ENCODE results near the gene HSPA4. TPM values are rescaled to one million over a fixed set of nuclear protein-coding genes. Genes with fewer than 3 reads are reported as not detected.

HSPA4 gene
- total RNA-seq, 4 donors from 2014 or later = 32.8 to 48.3 (median 45.4) TPM

DNA sequence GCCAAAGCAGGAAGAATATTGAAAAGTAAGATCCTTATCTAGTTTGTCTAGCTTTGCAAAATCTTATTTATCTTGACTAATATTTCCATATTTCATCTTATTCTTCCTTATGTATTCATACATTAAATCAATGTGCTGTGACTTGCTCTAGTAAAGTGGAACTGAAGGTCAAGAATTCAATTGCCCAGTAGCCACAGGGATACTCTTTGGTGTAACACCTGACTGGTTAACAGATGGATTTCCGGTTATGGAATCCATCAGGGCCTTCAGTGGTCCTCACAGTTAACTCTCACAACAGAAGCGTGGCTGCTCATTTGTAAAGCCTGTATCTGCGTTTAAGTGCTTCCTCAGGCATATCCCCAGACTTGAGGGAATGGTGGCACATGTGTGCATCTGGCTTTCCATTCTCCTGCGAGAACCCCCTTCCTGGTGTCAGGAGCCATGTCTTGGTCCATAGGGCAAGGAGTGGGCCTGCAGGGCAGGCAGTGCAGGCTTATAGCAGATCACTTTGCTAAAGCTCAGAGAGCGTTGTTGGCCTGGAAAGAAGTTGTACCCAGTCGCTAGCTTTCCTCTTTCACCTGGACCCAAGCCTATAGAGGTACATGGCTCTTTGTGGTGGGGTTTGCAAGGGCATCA, 99.2 kb downstream of the HSPA4 start:
- no peaks in the 10 kb centered on the region for H3K36me3 ChIP-seq
- 88 to 92% methylated on average over 6 of the region's 6 CpGs for WGBS, 2 donors

DNA sequence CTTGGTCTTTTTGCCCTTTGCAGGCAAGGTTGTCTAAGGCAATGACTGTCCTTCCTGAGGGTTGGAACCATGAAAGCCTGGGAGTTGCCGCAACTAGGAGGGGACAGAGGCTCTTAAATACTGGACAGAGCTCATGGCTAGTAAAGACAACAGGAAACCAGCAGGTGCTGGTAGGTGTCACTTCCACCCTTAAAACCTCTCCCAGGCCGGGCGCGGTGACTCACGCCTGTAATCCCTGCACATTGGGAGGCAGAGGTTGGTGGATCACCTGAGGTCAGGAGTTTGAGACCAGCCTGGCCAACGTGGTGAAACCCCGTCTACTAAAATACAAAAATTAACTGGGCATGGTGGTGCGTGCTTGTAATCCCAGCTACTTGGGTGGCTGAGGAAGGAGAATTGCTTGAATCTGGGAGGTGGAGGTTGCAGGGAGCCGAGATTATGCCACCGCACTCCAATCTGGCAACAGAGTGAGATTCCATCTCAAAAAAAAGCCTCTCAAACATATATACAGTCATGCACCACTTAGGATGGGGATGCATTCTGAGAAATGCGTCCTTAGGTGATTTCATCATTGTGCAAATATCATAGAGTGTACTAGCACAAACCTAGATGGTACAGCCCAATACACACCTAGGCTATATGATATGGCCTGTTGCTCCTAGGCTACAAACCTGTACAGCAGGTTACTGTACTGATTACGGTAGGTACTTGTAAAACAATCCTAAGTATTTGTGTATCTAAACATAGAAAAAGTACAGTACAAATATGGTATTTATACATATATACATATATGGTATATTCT, 102.7 kb downstream of the HSPA4 start:
- Histone ChIP-seq H3K36me3 (no peaks in the 10 kb centered on the region), H3K27me3 (no peaks in the 10 kb centered on the region), H3K27ac (no peak overlapping the region), H3K4me1 (no peaks in the 10 kb centered on the region), H3K9me3 (no peaks in the 10 kb centered on the region), H3K4me3 (no peak overlapping the region)
- TF ChIP-seq EP300 (IDR thresholded peaks at IDR 0.05) = no peak
- TF ChIP-seq, protein P1, sequence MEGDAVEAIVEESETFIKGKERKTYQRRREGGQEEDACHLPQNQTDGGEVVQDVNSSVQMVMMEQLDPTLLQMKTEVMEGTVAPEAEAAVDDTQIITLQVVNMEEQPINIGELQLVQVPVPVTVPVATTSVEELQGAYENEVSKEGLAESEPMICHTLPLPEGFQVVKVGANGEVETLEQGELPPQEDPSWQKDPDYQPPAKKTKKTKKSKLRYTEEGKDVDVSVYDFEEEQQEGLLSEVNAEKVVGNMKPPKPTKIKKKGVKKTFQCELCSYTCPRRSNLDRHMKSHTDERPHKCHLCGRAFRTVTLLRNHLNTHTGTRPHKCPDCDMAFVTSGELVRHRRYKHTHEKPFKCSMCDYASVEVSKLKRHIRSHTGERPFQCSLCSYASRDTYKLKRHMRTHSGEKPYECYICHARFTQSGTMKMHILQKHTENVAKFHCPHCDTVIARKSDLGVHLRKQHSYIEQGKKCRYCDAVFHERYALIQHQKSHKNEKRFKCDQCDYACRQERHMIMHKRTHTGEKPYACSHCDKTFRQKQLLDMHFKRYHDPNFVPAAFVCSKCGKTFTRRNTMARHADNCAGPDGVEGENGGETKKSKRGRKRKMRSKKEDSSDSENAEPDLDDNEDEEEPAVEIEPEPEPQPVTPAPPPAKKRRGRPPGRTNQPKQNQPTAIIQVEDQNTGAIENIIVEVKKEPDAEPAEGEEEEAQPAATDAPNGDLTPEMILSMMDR (IDR thresholded peaks at IDR 0.05) = no peak
- no peak for TF ChIP-seq POLR2A (IDR thresholded peaks at IDR 0.05)
- DNase-seq (ENCODE audit: low spot score in 2 of 2) = no peak
- 91 to 95% methylated on average over 12 of the region's 12 CpGs for WGBS, 2 donors

More for the DNA sequence above, 99.2 kb downstream of the HSPA4 start:
- H3K27ac ChIP-seq = no peak overlapping the region
- no peak overlapping the region for H3K4me3 ChIP-seq
- no peak for TF ChIP-seq POLR2A (IDR thresholded peaks at IDR 0.05)
- TF ChIP-seq, protein P1 (IDR thresholded peaks at IDR 0.05) = no peak
- TF ChIP-seq EP300 (IDR thresholded peaks at IDR 0.05) = no peak
- H3K9me3 ChIP-seq = no peaks in the 10 kb centered on the region
- no peak for DNase-seq (ENCODE audit: low spot score in 2 of 2)
- H3K27me3 ChIP-seq = no peaks in the 10 kb centered on the region
- no peaks in the 10 kb centered on the region for H3K4me1 ChIP-seq

DNA sequence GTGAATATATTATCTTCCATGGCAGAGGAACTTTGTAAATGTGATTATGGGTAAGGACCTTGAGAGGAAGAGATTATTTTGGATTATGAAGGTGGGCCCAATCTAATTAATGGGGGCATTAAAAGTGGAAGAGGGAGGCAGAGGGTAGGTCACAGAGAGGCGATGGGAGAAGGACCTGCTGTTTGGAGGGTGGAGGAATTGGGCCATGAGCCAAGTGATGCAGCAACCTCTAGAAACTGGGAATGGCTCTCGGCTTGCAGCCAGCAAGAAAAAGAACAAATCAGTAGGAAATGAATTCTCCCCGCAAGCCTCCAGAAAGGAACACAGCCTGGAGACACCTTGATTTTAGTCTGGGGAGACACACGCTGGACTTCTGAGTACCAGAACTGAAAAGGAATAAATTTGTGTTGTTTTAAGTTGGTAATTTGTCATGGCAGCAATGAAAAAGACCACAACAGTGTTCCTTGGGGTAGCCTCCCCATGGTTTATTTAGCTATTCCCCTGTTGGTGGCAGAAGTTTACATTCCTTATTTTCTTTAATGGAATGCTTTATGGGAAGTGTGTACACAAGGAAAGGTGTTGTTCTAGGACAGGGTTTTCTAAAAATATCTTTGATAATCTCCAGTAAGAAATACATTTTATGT, 103.6 kb downstream of the HSPA4 start:
- TF ChIP-seq POLR2A (IDR thresholded peaks at IDR 0.05) (no peak), EP300 (IDR thresholded peaks at IDR 0.05) (no peak)
- TF ChIP-seq, protein P1 (IDR thresholded peaks at IDR 0.05) = no peak
- DNase-seq (ENCODE audit: low spot score in 2 of 2) = no peak
- no peaks in the 10 kb centered on the region for H3K4me1 ChIP-seq
- no peak overlapping the region for H3K27ac ChIP-seq
- no peak overlapping the region for H3K4me3 ChIP-seq
- no peaks in the 10 kb centered on the region for H3K9me3 ChIP-seq
- no peaks in the 10 kb centered on the region for H3K36me3 ChIP-seq
- H3K27me3 ChIP-seq = no peaks in the 10 kb centered on the region
- 50 to 52% methylated on average over 4 of the region's 4 CpGs for WGBS, 2 donors

Small RNA genes lying within 50 kb of the gene (small RNA-seq; reads per million reads assigned to genes)
- gene AC113410.1 = not detected
- not detected for gene AC113410.3

Other genes with a start within 250 kb of the HSPA4 start
- gene SOWAHA, start 238.7 kb upstream of the HSPA4 start, total RNA-seq = 1 to 10 TPM in 2 of 4 donors, under 1 TPM in 2; 0.44 to 2.9 (median 0.99) TPM
- 10 to 100 TPM; 29.1 to 67.5 (median 38.5) TPM for gene SHROOM1, start 221.4 kb upstream of the HSPA4 start, total RNA-seq
- gene GDF9, start 185.5 kb upstream of the HSPA4 start, total RNA-seq = under 1 TPM in 2 of 4 donors, not detected in 2; 0.44 to 0.60 TPM
- gene UQCRQ, start 185.4 kb upstream of the HSPA4 start, total RNA-seq = 100 to 1,000 TPM in 3 of 4 donors, 10 to 100 TPM in 1; 69.8 to 143 (median 118) TPM
- 1 to 10 TPM; 1.7 to 3.9 (median 2.5) TPM for gene LEAP2, start 178.3 kb upstream of the HSPA4 start, total RNA-seq
- 10 to 100 TPM; 70.5 to 85.3 (median 73.2) TPM for gene AFF4, start 88.4 kb upstream of the HSPA4 start, total RNA-seq
- 1 to 10 TPM; 7.4 to 9.0 (median 8.3) TPM for gene ZCCHC10, start 25.5 kb upstream of the HSPA4 start, total RNA-seq